H1 (cell line): ENCODE data around the gene FSTL4.

ENCODE experiments used
- ATF3 ChIP-seq: IDR thresholded peaks from 2 replicates; pipeline ENCODE4 v1.6.1; 2011; ENCODE audit warnings: low read depth, mild to moderate bottlenecking, low read length; ENCODE audit not compliant: insufficient read depth
- CBX5 ChIP-seq: fragments of 300-800, 300-1000 bp; sonication (generic); IDR thresholded peaks from 2 replicates; pipeline ENCODE4 v1.7.1; 2016; ENCODE audit warnings: antibody characterized with exemption, low read length, low read depth
- CTCF ChIP-seq, 3 experiments: IDR thresholded peaks; 1 replicate in 2 of 3; 2 replicates in 1 of 3; pipeline versions ENCODE4 v1.5.1 to v1.6.1; 2011; ENCODE audit warnings: low read length in 3 of 3, mild to moderate bottlenecking in 3 of 3, inconsistent platforms in 2 of 3, low read depth in 1 of 3, moderate library complexity in 1 of 3; ENCODE audit not compliant: insufficient read depth in 1 of 3; ENCODE audit errors: control extremely low read depth in 1 of 3
- TAF1 ChIP-seq: IDR thresholded peaks from 2 replicates; pipeline ENCODE4 v1.6.1; 2011; ENCODE audit warnings: mild to moderate bottlenecking, low read depth, low read length
- TCF12 ChIP-seq: IDR thresholded peaks from 2 replicates; pipeline ENCODE4 v1.6.1; 2011; ENCODE audit warnings: low read depth, mild to moderate bottlenecking, low read length
- ZNF274 ChIP-seq: IDR thresholded peaks from 2 replicates; pipeline ENCODE4 v1.7.0; 2012; ENCODE audit warnings: low read length, borderline replicate concordance; ENCODE audit errors: extremely low read depth

GRCh38 chr5:133292300-133292699 lies 320.0 kb downstream of the FSTL4 start:
- TF ChIP-seq ZNF274 (no peak), CTCF (IDR thresholded peaks at IDR 0.05; ENCODE audit: control extremely low read depth in 1 of 3, insufficient read depth in 1 of 3, low read depth in 1 of 3, low read length in 3 of 3) (no peak), ATF3 (no peak), CBX5 (no peak), TCF12 (no peak), TAF1 (no peak)
